SU-DHL-6 (cell line): ENCODE measurements around the gene TSSC4.
A peak's percentile ranks its signal among the peaks of the same experiment; 100 is the strongest.

Experiments
- H2AFZ ChIP-seq: fragments of 200-600 bp; sonication (generic); 2 replicates; pipeline ENCODE4 v1.6.1; 2014; ENCODE audit warnings: low read depth, mild to moderate bottlenecking, moderate library complexity, mixed read lengths, antibody characterized with exemption, low read length; ENCODE audit not compliant: severe bottlenecking
- H3F3A ChIP-seq: fragments of 200-600 bp; shearing (Covaris generic); 2 replicates; pipeline ENCODE4 v1.6.0; 2016; ENCODE audit warnings: antibody characterized with exemption, mild to moderate bottlenecking; ENCODE audit not compliant: insufficient read depth
- H3K27ac ChIP-seq: fragments of 200-600 bp; sonication (generic); 2 replicates; pipeline ENCODE4 v1.5.1; 2016; ENCODE audit warnings: low read depth, mild to moderate bottlenecking, low read length, moderate library complexity, mixed read lengths
- H3K27me3 ChIP-seq: fragments of 200-600 bp; sonication (generic), shearing (Covaris generic); 2 replicates; pipeline ENCODE4 v1.6.0; 2014; ENCODE audit warnings: mild to moderate bottlenecking, low read length
- H3K36me3 ChIP-seq: fragments of 200-600 bp; sonication (generic); 2 replicates; pipeline ENCODE4 v1.6.1; 2014; ENCODE audit warnings: mild to moderate bottlenecking, low read length, mixed read lengths
- H3K4me2 ChIP-seq: fragments of 300-600, 200-600 bp; shearing (Covaris generic), sonication (generic); 2 replicates; pipeline ENCODE4 v1.6.0; 2014; ENCODE audit warnings: low read length, low read depth, mild to moderate bottlenecking; ENCODE audit not compliant: poor library complexity, severe bottlenecking
- H3K4me3 ChIP-seq: fragments of 200-600 bp; sonication (generic); 2 replicates; pipeline ENCODE4 v1.5.1; 2014; ENCODE audit warnings: antibody characterized with exemption, low read length, mild to moderate bottlenecking, mixed read lengths; ENCODE audit not compliant: insufficient read depth, poor library complexity, severe bottlenecking
- H3K79me2 ChIP-seq: fragments of 200-600 bp; sonication (generic); 2 replicates; pipeline ENCODE4 v1.6.1; 2014; ENCODE audit warnings: mild to moderate bottlenecking, low read length, moderate library complexity; ENCODE audit not compliant: insufficient read depth
- H3K9ac ChIP-seq: fragments of 200-600 bp; sonication (generic); 2 replicates; pipeline ENCODE4 v1.7.0; 2014; ENCODE audit warnings: mild to moderate bottlenecking, low read length
- H3K9me2 ChIP-seq: fragments of 200-600 bp; sonication (generic); replicated peaks from 2 replicates; pipeline ENCODE4 v1.6.1; 2014; ENCODE audit warnings: low read length; ENCODE audit not compliant: insufficient read depth
- H3K9me3 ChIP-seq: fragments of 200-600 bp; sonication (generic); 2 replicates; pipeline ENCODE4 v1.6.1; 2014; ENCODE audit warnings: low read length, mixed read lengths; ENCODE audit not compliant: insufficient read depth
- H4K20me1 ChIP-seq: fragments of 200-600 bp; sonication (generic); 2 replicates; pipeline ENCODE4 v1.6.1; 2014; ENCODE audit warnings: low read depth, mild to moderate bottlenecking, antibody characterized with exemption, low read length, moderate library complexity, mixed read lengths
- EZH2phosphoT487 ChIP-seq: fragments of 200-600 bp; sonication (generic), shearing (Covaris generic); conservative IDR thresholded peaks from 2 replicates; pipeline ENCODE4 v1.6.1; 2018; ENCODE audit warnings: mild to moderate bottlenecking, antibody characterized with exemption, low read length, moderate library complexity, mixed read lengths
- TF ChIP-seq, protein P1 (sequence below): fragments of 200-600 bp; sonication (generic); IDR thresholded peaks from one replicate; pipeline ENCODE4 v1.5.1; 2017; ENCODE audit warnings: antibody characterized with exemption, mild to moderate bottlenecking, low read length, moderate library complexity; ENCODE audit not compliant: insufficient read depth, poor library complexity, severe bottlenecking

TSSC4 gene

DNA sequence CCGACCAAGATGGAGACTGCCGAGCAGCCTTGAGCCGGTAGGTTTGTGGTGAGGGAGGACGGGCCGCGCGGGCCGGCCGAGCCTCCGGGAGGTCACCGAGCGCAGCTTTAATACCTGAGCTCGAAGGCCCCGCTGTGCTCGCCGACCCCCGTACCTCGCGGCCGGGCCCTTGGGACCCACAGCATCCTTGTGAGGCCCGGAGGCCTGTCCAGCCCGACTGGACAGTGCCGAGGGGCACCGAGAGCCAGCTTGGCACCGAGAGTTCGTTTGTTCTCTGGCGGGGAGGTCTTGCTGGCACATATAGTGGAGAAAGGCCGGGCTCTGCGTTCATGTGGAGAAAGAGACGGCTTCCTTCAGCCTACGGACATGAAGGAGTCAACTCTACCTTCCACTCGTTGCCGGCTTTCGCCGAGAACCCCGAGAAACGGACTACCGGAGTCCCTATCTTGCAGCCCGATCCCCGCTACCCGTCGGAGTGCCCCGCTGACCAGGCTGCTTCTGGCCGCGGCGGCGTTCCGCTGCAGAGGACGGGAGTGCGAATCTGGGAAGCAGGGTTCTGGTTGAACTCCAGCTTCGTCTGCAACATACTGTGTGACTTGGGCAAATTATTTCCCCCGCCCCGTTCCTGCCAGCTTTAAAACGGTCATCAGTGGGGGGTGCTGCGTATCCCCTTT lies 349 bp downstream of the TSSC4 start:
- H3K79me2 ChIP-seq, result peaks cover 11% of the 10 kb centered on the region
- no peaks in the 10 kb centered on the region for H3K9me2 ChIP-seq
- H3K36me3 ChIP-seq, result no peaks in the 10 kb centered on the region
- peaks cover 23% of the 10 kb centered on the region for H3F3A ChIP-seq
- H3K4me3 ChIP-seq, result peak overlapping the region; percentile 94
- peak overlapping the region; percentile 90 for H3K9ac ChIP-seq
- H3K27me3 ChIP-seq, result no peaks in the 10 kb centered on the region
- H4K20me1 ChIP-seq, result no peaks in the 10 kb centered on the region
- peak overlapping the region; percentile 63 for H2AFZ ChIP-seq
- H3K9me3 ChIP-seq, result no peaks in the 10 kb centered on the region
- peak overlapping the region; percentile 42 for H3K27ac ChIP-seq
- peak overlapping the region; percentile 90 for H3K4me2 ChIP-seq
- TF ChIP-seq, protein P1, sequence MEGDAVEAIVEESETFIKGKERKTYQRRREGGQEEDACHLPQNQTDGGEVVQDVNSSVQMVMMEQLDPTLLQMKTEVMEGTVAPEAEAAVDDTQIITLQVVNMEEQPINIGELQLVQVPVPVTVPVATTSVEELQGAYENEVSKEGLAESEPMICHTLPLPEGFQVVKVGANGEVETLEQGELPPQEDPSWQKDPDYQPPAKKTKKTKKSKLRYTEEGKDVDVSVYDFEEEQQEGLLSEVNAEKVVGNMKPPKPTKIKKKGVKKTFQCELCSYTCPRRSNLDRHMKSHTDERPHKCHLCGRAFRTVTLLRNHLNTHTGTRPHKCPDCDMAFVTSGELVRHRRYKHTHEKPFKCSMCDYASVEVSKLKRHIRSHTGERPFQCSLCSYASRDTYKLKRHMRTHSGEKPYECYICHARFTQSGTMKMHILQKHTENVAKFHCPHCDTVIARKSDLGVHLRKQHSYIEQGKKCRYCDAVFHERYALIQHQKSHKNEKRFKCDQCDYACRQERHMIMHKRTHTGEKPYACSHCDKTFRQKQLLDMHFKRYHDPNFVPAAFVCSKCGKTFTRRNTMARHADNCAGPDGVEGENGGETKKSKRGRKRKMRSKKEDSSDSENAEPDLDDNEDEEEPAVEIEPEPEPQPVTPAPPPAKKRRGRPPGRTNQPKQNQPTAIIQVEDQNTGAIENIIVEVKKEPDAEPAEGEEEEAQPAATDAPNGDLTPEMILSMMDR, result no peak
- TF ChIP-seq EZH2phosphoT487, result no peak

DNA sequence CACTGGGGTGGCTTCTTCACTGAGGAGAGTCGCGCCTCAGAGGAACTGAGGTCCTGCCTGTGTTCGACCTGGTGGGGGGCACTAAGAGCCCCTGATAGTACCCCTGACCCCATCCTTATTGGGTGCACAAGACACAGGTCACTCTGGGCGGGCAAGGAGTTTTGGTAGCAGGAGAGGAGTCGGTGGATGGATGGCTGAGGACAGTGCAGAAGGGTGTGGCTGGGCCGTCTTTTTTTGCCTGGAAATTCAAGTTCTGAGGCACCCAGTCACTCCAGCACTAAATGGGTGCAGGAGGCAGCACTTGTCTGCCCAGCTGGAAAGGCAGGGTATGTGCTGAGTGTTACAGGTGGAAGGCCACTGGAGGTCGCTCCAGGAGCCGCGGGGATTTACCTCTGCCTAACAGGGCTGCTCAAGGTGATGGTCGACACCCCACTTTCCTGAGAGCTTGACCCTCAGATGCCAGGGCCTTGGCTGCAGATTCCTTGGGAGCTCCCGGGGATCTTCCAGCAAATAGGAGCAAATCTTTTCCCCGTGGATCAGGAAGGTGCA lies 960 bp downstream of the TSSC4 start:
- Histone ChIP-seq H4K20me1 (no peaks in the 10 kb centered on the region), H2AFZ (no peak overlapping the region), H3K27ac (no peak overlapping the region), H3K4me3 (peak overlapping the region; percentile 94), H3K36me3 (no peaks in the 10 kb centered on the region), H3K27me3 (no peaks in the 10 kb centered on the region), H3K9me2 (no peaks in the 10 kb centered on the region), H3K4me2 (peak overlapping the region; percentile 90), H3K79me2 (peaks cover 11% of the 10 kb centered on the region), H3K9ac (peak overlapping the region; percentile 90), H3K9me3 (no peaks in the 10 kb centered on the region), H3F3A (peaks cover 23% of the 10 kb centered on the region)
- TF ChIP-seq, protein P1, result peak; percentile 15
- TF ChIP-seq EZH2phosphoT487, result no peak

DNA sequence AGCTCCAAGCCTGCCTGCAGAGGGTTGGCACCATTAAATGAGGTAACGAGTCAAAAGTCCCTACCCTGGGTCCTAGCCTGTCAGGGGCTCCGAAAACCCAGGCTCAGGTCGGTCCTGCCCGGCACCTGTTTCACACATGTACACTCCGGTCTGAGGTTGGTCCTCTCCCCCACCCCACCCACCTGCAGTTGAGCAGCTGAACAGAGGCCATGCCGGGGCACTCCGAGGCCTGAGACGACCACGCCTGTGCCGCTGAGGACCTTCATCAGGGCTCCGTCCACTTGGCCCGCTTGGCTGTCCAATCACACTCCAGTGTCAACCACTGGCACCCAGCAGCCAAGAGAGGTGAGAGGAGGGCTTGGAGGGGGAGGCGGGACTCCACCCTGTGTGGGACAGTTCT lies 1.6 kb downstream of the TSSC4 start:
- Histone ChIP-seq H3K27me3 (no peaks in the 10 kb centered on the region), H3K79me2 (peaks cover 11% of the 10 kb centered on the region), H3K9me2 (no peaks in the 10 kb centered on the region), H3K9ac (peak overlapping the region; percentile 90; the same call in 1 of the 2 replicates), H3K9me3 (no peaks in the 10 kb centered on the region), H2AFZ (no peak overlapping the region), H3K36me3 (no peaks in the 10 kb centered on the region), H3F3A (peaks cover 23% of the 10 kb centered on the region), H3K4me2 (peak overlapping the region; percentile 90), H4K20me1 (no peaks in the 10 kb centered on the region), H3K4me3 (no peak overlapping the region), H3K27ac (no peak overlapping the region)
- no peak for TF ChIP-seq EZH2phosphoT487
- TF ChIP-seq, protein P1, result no peak
